ENCODE results near the gene IL22. TPM values are rescaled to one million over a fixed set of nuclear protein-coding genes. Genes with fewer than 3 reads are reported as not detected.

Gene IL22
- total RNA-seq, 1 experiment from 2014 or later: not detected

DNA sequence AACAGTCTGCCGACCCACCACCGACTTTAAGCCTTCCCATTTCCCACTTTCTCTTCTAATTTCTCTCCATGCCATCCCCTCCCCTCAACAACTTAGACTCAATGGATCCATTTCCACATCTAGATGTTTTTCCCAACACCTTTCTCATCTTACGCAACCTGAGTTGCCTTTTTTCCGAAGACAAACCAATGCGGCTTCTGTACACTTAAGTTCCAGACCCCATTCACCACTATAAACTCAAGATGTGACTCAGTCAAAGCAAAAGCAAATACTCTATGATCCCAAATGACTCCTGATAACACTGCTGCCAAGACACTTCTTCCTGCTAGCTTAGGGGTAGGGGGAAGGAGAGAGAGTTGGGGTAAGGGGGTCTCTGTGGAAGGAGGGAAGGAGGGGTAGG is 1.3 kb downstream of the IL22 start (continued):
- TF ChIP-seq ZNF274 (IDR thresholded peaks at IDR 0.05; ENCODE audit: low read depth, low read length): no peak

DNA sequence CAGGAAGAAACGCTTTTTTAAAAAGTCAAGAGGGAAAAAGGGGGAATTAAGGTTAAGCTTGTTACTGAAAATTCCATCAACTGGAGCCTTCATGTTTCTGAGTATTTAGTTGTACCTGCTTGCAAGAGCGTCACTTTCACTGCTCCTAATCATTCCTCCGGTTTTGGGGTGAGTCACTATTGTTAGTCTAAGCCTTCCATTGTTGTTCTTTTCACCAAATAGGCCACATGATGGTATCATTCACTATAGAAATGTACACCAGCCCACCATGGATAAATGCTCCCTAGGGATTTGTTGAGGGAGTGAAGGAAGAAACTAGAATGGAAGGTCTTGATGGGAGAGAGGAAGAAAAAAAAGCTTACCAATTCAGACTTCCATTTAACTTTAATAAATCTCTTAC is 3.0 kb downstream of the IL22 start:
- no peaks in the 10 kb centered on the region for H3K79me2 ChIP-seq (ENCODE audit: insufficient read depth, low read length)
- no peaks in the 10 kb centered on the region for H3K9me3 ChIP-seq (ENCODE audit: control insufficient read depth in 1 of 2, insufficient read depth in 1 of 2, low read depth in 1 of 2, low read length in 2 of 2)
- H3K4me2 ChIP-seq (ENCODE audit: low read length): no peak overlapping the region
- H3K9me2 ChIP-seq (ENCODE audit: insufficient read depth): no peaks in the 10 kb centered on the region
- TF ChIP-seq TCF7L2 (IDR thresholded peaks at IDR 0.05; ENCODE audit: borderline replicate concordance, extremely low read depth, insufficient read depth, insufficient read length) (no peak), JUND (IDR thresholded peaks at IDR 0.05) (no peak), SP1 (IDR thresholded peaks at IDR 0.05; ENCODE audit: low read depth) (no peak), CEBPB (IDR thresholded peaks at IDR 0.05; ENCODE audit: low read depth) (no peak)
- ATAC-seq (no peak), DNase-seq (ENCODE audit: low read depth, low spot score) (no peak)
- H4K20me1 ChIP-seq (ENCODE audit: insufficient read depth): no peaks in the 10 kb centered on the region
- BruUV-seq (replicated peaks): no TSS peak
- no peaks in the 10 kb centered on the region for H3K27me3 ChIP-seq (ENCODE audit: insufficient read depth, low read length)
- CTCF ChIA-PET: no interaction called here
- RAD21 ChIA-PET (ENCODE audit: low non-redundant PET in 1 of 2, low total read pairs in 2 of 2, uncharacterized antibody in 2 of 2, unreplicated experiment in 2 of 2): no interaction called here
- POLR2A ChIA-PET: no interaction called here
- H2AFZ ChIP-seq (ENCODE audit: low read depth, low read length, poor library complexity, severe bottlenecking): no peak overlapping the region
- no peak overlapping the region for H3K9ac ChIP-seq (ENCODE audit: low read length)
- H3K27ac ChIP-seq (ENCODE audit: low read depth, low read length): no peak overlapping the region
- H3K36me3 ChIP-seq (ENCODE audit: control insufficient read depth in 1 of 2, insufficient read depth in 2 of 2, low read length in 2 of 2): no peaks in the 10 kb centered on the region
- intact Hi-C loops (cut with micrococcal nuclease): no loop called here
- no peak overlapping the region for H3K4me3 ChIP-seq (replicated peaks in 1 of 2; ENCODE audit: low read depth in 1 of 2, low read length in 2 of 2)
- H3K4me1 ChIP-seq (ENCODE audit: control insufficient read depth in 1 of 2, insufficient read depth in 2 of 2, low read length in 2 of 2): no peaks in the 10 kb centered on the region

DNA sequence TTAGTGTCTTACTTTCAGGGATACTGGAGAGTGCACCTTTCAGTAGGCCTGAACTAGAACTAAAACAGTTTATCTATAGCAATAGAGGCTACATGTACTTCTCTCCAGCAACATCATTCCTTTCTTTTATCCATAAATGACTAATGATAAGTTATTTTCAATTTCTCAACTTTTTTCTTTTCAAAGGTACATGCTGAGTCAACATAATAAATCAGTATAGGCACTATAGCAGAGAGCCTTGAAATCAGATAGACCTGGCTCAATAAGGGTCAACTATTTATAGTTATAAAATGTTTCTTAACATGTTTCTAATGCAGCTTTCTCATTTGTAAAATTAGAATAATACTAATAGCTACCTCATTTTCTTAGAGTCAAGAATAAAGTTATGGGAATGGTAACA is 5.6 kb downstream of the IL22 start:
- Histone ChIP-seq H2AFZ (ENCODE audit: low read depth, low read length, poor library complexity, severe bottlenecking) (no peak overlapping the region), H3K9me3 (ENCODE audit: control insufficient read depth in 1 of 2, insufficient read depth in 1 of 2, low read depth in 1 of 2, low read length in 2 of 2) (no peaks in the 10 kb centered on the region), H3K4me3 (replicated peaks in 1 of 2; ENCODE audit: low read depth in 1 of 2, low read length in 2 of 2) (no peak overlapping the region), H3K27me3 (ENCODE audit: insufficient read depth, low read length) (no peaks in the 10 kb centered on the region), H3K4me2 (ENCODE audit: low read length) (no peak overlapping the region), H4K20me1 (ENCODE audit: insufficient read depth) (no peaks in the 10 kb centered on the region), H3K79me2 (ENCODE audit: insufficient read depth, low read length) (no peaks in the 10 kb centered on the region), H3K4me1 (ENCODE audit: control insufficient read depth in 1 of 2, insufficient read depth in 2 of 2, low read length in 2 of 2) (no peaks in the 10 kb centered on the region), H3K36me3 (ENCODE audit: control insufficient read depth in 1 of 2, insufficient read depth in 2 of 2, low read length in 2 of 2) (no peaks in the 10 kb centered on the region), H3K27ac (ENCODE audit: low read depth, low read length) (no peak overlapping the region), H3K9me2 (ENCODE audit: insufficient read depth) (no peaks in the 10 kb centered on the region), H3K9ac (ENCODE audit: low read length) (no peak overlapping the region)
- no TSS peak for BruUV-seq (replicated peaks)
- intact Hi-C loops (cut with micrococcal nuclease): no loop called here
- POLR2A ChIA-PET: no interaction called here
- ATAC-seq (no peak), DNase-seq (ENCODE audit: low read depth, low spot score) (no peak)
- CTCF ChIA-PET: no interaction called here
- no peak for TF ChIP-seq TCF7L2 (IDR thresholded peaks at IDR 0.05; ENCODE audit: borderline replicate concordance, extremely low read depth, insufficient read depth, insufficient read length)
- TF ChIP-seq SIN3A (IDR thresholded peaks at IDR 0.05; ENCODE audit: low read depth): no peak
- TF ChIP-seq, protein P1, sequence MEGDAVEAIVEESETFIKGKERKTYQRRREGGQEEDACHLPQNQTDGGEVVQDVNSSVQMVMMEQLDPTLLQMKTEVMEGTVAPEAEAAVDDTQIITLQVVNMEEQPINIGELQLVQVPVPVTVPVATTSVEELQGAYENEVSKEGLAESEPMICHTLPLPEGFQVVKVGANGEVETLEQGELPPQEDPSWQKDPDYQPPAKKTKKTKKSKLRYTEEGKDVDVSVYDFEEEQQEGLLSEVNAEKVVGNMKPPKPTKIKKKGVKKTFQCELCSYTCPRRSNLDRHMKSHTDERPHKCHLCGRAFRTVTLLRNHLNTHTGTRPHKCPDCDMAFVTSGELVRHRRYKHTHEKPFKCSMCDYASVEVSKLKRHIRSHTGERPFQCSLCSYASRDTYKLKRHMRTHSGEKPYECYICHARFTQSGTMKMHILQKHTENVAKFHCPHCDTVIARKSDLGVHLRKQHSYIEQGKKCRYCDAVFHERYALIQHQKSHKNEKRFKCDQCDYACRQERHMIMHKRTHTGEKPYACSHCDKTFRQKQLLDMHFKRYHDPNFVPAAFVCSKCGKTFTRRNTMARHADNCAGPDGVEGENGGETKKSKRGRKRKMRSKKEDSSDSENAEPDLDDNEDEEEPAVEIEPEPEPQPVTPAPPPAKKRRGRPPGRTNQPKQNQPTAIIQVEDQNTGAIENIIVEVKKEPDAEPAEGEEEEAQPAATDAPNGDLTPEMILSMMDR (IDR thresholded peaks at IDR 0.05 in 2 of 3, conservative IDR thresholded peaks at IDR 0.05 in 1 of 3; ENCODE audit: borderline replicate concordance in 1 of 3, insufficient read depth in 1 of 3, low read depth in 2 of 3, low read length in 2 of 3): no peak
- TF ChIP-seq ZNF274 (IDR thresholded peaks at IDR 0.05; ENCODE audit: low read depth, low read length): no peak
- no peak for TF ChIP-seq POLR2AphosphoS5 (IDR thresholded peaks at IDR 0.05; ENCODE audit: low read depth, low read length)
- no peak for TF ChIP-seq EGR1 (IDR thresholded peaks at IDR 0.05; ENCODE audit: low read depth)
- RAD21 ChIA-PET (ENCODE audit: low non-redundant PET in 1 of 2, low total read pairs in 2 of 2, uncharacterized antibody in 2 of 2, unreplicated experiment in 2 of 2): no interaction called here
